BE2C (cell line): Measurements from ENCODE around the gene SDF4.

Experiments
- DNase-seq: peaks from one replicate; pipeline ENCODE4 v3.0.0-alpha.2; 2020
- H3K27me3 ChIP-seq: fragments of 250-450 bp; sonication (Bioruptor Pico); 2 replicates; pipeline ENCODE4 v1.5.1; 2020; ENCODE audit warnings: mild to moderate bottlenecking
- H3K36me3 ChIP-seq: fragments of 250-450 bp; sonication (Bioruptor Pico); 2 replicates; pipeline ENCODE4 v1.5.1; 2020; ENCODE audit warnings: mild to moderate bottlenecking
- H3K4me1 ChIP-seq: fragments of 250-450 bp; sonication (Bioruptor Pico); 2 replicates; pipeline ENCODE4 v1.5.1; 2020
- H3K4me3 ChIP-seq: 2 replicates; pipeline ENCODE4 v1.5.1; 2011; ENCODE audit warnings: low read depth, low read length
- H3K9me3 ChIP-seq: fragments of 250-450 bp; sonication (Bioruptor Pico); 2 replicates; pipeline ENCODE4 v1.5.1; 2020
- CTCF ChIP-seq: IDR thresholded peaks from 2 replicates; pipeline ENCODE4 v1.5.1; 2012; ENCODE audit warnings: mild to moderate bottlenecking, low read depth, low read length

SDF4 gene

DNA sequence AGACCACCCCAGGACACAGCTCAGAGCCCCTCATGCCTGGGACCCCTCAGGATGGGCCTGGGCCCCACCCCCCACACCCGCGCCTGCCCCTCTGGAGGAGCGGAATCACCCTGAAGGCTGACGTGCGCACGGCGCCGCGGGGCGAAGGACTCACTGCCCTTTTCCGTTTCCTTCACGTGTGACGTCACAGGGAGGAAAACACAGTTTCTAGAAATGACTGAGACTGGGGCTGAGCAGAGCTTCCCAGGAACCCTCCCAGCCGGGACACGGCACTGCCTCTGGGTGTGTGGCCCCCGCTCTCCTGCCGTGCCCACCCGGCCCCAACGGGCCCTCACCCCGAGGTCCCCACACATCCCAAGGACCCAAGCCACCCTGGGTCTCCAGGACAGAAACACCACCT, 12.5 kb downstream of the SDF4 start:
- no peak for DNase-seq
- H3K4me3 ChIP-seq: no peak overlapping the region
- H3K4me1 ChIP-seq: no peaks in the 10 kb centered on the region
- H3K9me3 ChIP-seq: no peaks in the 10 kb centered on the region
- no peaks in the 10 kb centered on the region for H3K27me3 ChIP-seq
- H3K36me3 ChIP-seq: peaks cover 53% of the 10 kb centered on the region
- TF ChIP-seq CTCF: no peak

GRCh38 chr1:1218524-1219200, 13.1 kb downstream of the SDF4 start:
- Histone ChIP-seq H3K4me1 (no peaks in the 10 kb centered on the region), H3K4me3 (no peak overlapping the region), H3K9me3 (no peaks in the 10 kb centered on the region), H3K27me3 (no peaks in the 10 kb centered on the region), H3K36me3 (peaks cover 51% of the 10 kb centered on the region)
- DNase-seq: no peak
- no peak for TF ChIP-seq CTCF

DNA sequence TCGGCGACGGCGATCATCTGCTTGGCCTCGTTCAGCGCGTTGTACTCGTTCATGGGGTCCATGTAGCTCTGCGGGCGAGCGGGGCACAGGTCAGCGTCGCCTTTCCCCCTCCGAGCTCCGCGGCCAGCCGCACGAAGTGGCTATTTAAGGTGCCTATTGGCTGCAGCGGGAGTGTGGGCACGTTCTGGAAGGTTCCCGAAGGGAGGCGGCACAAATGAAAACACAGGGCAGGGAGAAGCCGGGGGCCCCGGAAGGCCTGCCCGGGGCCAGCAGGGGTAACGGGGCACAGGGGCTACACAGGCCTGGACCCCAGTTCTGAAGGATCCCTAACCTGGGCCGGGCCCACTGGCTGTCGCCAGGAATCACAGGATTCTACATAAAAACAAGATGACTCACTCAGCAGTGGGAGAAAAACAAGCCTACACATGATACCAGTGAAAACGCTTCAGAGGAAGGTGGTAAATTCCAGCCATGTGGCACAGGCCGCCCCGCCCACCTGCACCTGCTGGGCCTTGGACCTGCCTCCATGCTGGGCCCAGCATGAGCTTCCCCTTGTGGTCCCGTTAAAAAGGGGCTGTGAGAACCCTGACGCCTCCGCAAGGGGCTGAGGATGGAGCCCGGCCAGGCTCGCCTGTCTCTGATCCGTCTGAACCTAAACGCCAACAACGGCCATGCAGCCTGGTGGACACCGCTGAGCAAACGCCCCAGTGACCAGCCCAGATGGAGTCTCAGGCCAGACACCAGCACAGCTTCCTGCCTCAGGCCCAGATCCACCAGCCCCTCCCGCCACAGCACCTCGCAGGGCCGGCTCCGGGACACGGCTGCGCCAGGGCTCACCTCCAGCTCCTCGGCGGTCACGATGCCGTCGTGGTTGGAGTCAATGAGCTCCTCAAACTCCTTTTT, 13.9 kb downstream of the SDF4 start:
- DNase-seq: no peak
- Histone ChIP-seq H3K4me1 (no peaks in the 10 kb centered on the region), H3K9me3 (no peaks in the 10 kb centered on the region), H3K4me3 (no peak overlapping the region), H3K27me3 (no peaks in the 10 kb centered on the region), H3K36me3 (peaks cover 45% of the 10 kb centered on the region)
- no peak for TF ChIP-seq CTCF

DNA sequence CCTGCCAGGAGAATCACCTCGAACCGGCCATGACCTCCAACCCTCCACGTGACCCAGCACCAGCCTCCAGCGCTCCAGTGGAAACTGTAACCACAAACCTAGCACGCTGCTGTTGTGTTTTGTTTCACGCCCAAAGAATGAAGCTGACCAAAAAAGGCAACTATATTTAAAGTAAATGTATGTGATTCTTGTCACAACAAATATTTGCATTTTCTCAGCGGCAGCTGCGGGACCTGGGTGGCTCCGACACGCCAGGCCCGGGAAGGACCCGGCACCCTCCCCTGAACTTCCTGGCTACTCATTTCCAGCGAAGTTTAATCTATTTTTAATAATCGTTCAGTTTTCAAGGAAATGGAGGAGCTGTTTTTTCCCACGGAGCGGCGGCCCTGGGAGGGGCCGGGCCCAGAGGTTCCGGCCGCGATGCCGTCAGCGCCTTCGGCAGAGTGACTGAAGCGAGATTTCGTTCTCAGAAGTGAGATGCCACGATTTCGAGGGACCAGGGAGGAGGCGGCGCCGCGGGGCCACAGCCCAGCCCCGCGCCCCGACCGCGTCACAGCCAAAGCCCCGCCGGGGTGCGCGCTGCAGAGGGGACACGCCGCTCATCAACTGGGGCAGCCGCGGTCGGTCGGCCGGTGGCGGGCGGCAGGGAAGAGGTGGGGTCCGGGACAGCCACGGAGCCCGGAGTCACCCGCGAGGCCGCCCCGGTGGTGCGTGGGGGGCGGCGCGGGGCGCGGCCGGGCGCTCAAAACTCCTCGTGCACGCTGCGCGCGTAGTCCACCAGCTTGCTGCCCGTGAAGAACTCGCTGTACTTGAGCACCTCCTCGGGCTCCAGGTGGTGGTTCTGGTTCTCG, 14.8 kb downstream of the SDF4 start:
- Histone ChIP-seq H3K9me3 (no peaks in the 10 kb centered on the region), H3K4me1 (no peaks in the 10 kb centered on the region), H3K27me3 (no peaks in the 10 kb centered on the region), H3K4me3 (no peak overlapping the region), H3K36me3 (peaks cover 39% of the 10 kb centered on the region)
- TF ChIP-seq CTCF: no peak
- DNase-seq: no peak

- Histone ChIP-seq H3K36me3 (peaks cover 30% of the 10 kb centered on the region), H3K27me3 (no peaks in the 10 kb centered on the region), H3K4me3 (no peak overlapping the region), H3K4me1 (no peaks in the 10 kb centered on the region), H3K9me3 (no peaks in the 10 kb centered on the region)
- no peak for TF ChIP-seq CTCF
- no peak for DNase-seq
Observed at GRCh38 chr1:1215881-1216605, 15.8 kb downstream of the SDF4 start.
